HCT116 (cell line): ENCODE results near the gene ASB15. TPM values are rescaled to one million over a fixed set of nuclear protein-coding genes. Genes with fewer than 3 reads are reported as not detected.

Experiments used
- ATAC-seq: fragments of 200-7000 bp; cut with Tn5 transposase; 2 replicates; pipeline ENCODE4 v1.9.1; 2020; ENCODE audit warnings: mild to moderate bottlenecking, moderate library complexity
- BruUV-seq: library from RNA; stranded (reverse); fragments of 400-500 nt; replicated peaks from 2 replicates; lab custom pipeline; 2021; lab: Mats Ljungman, UMichigan
- CTCF ChIA-PET: fragments of 300-600 bp; sonication (Branson Sonifier 250); formaldehyde crosslinking; loops from one replicate; lab custom pipeline; 2021; ENCODE audit warnings: antibody characterized with exemption; lab: Charles Lee
- POLR2A ChIA-PET: fragments of 300-600, 350-600 bp; sonication (Branson Sonifier 250); formaldehyde crosslinking; loops from one replicate; lab custom pipeline; 2021; ENCODE audit warnings: antibody characterized with exemption; lab: Charles Lee
- RAD21 ChIA-PET, 2 experiments: fragments of 300-600 bp; sonication (Branson Sonifier 250); formaldehyde crosslinking; loops; one replicate each; lab custom pipeline; 2023; ENCODE audit warnings: low total read pairs in 2 of 2; ENCODE audit not compliant: uncharacterized antibody in 2 of 2, unreplicated experiment in 2 of 2, low non-redundant PET in 1 of 2; lab: Charles Lee
- DNase-seq: peaks from one replicate; pipeline ENCODE4 v3.0.0-alpha.2; 2010; ENCODE audit warnings: low read depth, low spot score
- H2AFZ ChIP-seq: fragments of 200-600 bp; shearing (Covaris generic), sonication (generic); 2 replicates; pipeline ENCODE4 v1.6.1; 2017; ENCODE audit warnings: low read depth, mixed run types, mixed read lengths, antibody characterized with exemption, low read length; ENCODE audit not compliant: poor library complexity, severe bottlenecking
- H3K27ac ChIP-seq: 2 replicates; pipeline ENCODE4 v1.5.1; 2012; ENCODE audit warnings: low read depth, low read length
- H3K27me3 ChIP-seq: fragments of 200-600 bp; sonication (generic); 2 replicates; pipeline ENCODE4 v1.6.1; 2016; ENCODE audit warnings: mixed run types, low read length, mixed read lengths; ENCODE audit not compliant: insufficient read depth
- H3K36me3 ChIP-seq, 2 experiments: fragments of 200-500 bp in 1 of 2; fragments of 200-600 bp in 1 of 2; sonication (Bioruptor generic) in 1 of 2; sonication (generic) in 1 of 2; 2 replicates each; pipeline versions ENCODE4 v1.5.1 to v1.6.1; 2014 to 2016; ENCODE audit warnings: low read length in 2 of 2, inconsistent platforms in 1 of 2, mixed read lengths in 1 of 2, mixed run types in 1 of 2; ENCODE audit not compliant: insufficient read depth in 2 of 2, control insufficient read depth in 1 of 2
- H3K4me1 ChIP-seq, 2 experiments: fragments of 200-600 bp in 1 of 2; sonication (generic) in 1 of 2; 2 replicates each; pipeline versions ENCODE4 v1.5.1 to v1.6.1; 2012 to 2017; ENCODE audit warnings: low read length in 2 of 2, inconsistent platforms in 1 of 2, mild to moderate bottlenecking in 1 of 2, mixed read lengths in 1 of 2, mixed run types in 1 of 2, moderate library complexity in 1 of 2; ENCODE audit not compliant: insufficient read depth in 2 of 2, control insufficient read depth in 1 of 2
- H3K4me2 ChIP-seq: fragments of 200-600 bp; sonication (generic); 2 replicates; pipeline ENCODE4 v1.6.1; 2017; ENCODE audit warnings: mixed run types, low read length, mixed read lengths
- H3K4me3 ChIP-seq, 2 experiments: fragments of 200-600 bp in 1 of 2; sonication (generic) in 1 of 2; replicated peaks in 1 of 2; 2 replicates each; pipeline ENCODE4 v1.5.1; 2011 to 2016; ENCODE audit warnings: low read length in 2 of 2, control low read depth in 1 of 2, low read depth in 1 of 2, mild to moderate bottlenecking in 1 of 2, mixed read lengths in 1 of 2, mixed run types in 1 of 2
- H3K79me2 ChIP-seq: fragments of 200-600 bp; sonication (generic); 2 replicates; pipeline ENCODE4 v1.6.1; 2017; ENCODE audit warnings: mild to moderate bottlenecking, mixed run types, low read length, moderate library complexity, mixed read lengths; ENCODE audit not compliant: insufficient read depth
- H3K9ac ChIP-seq: fragments of 200-600 bp; sonication (generic); 2 replicates; pipeline ENCODE4 v1.6.1; 2016; ENCODE audit warnings: low read length, mixed read lengths
- H3K9me2 ChIP-seq: fragments of 200-600 bp; sonication (generic), shearing (Covaris generic); 2 replicates; pipeline ENCODE4 v1.6.1; 2017; ENCODE audit warnings: mixed run types, mild to moderate bottlenecking, moderate library complexity; ENCODE audit not compliant: insufficient read depth
- H3K9me3 ChIP-seq, 2 experiments: fragments of 200-500 bp in 1 of 2; fragments of 200-600 bp in 1 of 2; sonication (Bioruptor generic) in 1 of 2; sonication (generic) in 1 of 2; 2 replicates each; pipeline ENCODE4 v1.6.1; 2014 to 2017; ENCODE audit warnings: low read length in 2 of 2, mixed read lengths in 2 of 2, inconsistent platforms in 1 of 2, low read depth in 1 of 2, mild to moderate bottlenecking in 1 of 2, mixed run types in 1 of 2, moderate library complexity in 1 of 2; ENCODE audit not compliant: control insufficient read depth in 1 of 2, insufficient read depth in 1 of 2
- H4K20me1 ChIP-seq: fragments of 200-600 bp; sonication (generic), shearing (Covaris generic); 2 replicates; pipeline ENCODE4 v1.6.1; 2017; ENCODE audit warnings: mixed run types, mild to moderate bottlenecking, moderate library complexity; ENCODE audit not compliant: insufficient read depth
- CBX3 ChIP-seq: IDR thresholded peaks from 2 replicates; pipeline ENCODE4 v1.6.1; 2012; ENCODE audit warnings: low read depth
- EGR1 ChIP-seq: IDR thresholded peaks from 2 replicates; pipeline ENCODE4 v1.6.1; 2012; ENCODE audit warnings: low read depth
- ELF1 ChIP-seq: IDR thresholded peaks from 2 replicates; pipeline ENCODE4 v1.6.1; 2012; ENCODE audit warnings: low read depth, borderline replicate concordance
- EZH2 ChIP-seq: fragments of 200-600 bp; sonication (generic); IDR thresholded peaks from 2 replicates; pipeline ENCODE4 v1.6.1; 2017; ENCODE audit warnings: antibody characterized with exemption, mixed run types
- RAD21 ChIP-seq: IDR thresholded peaks from 2 replicates; pipeline ENCODE4 v1.6.1; 2012; ENCODE audit warnings: low read depth, mild to moderate bottlenecking
- SRF ChIP-seq: IDR thresholded peaks from 2 replicates; pipeline ENCODE4 v1.6.1; 2012; ENCODE audit warnings: low read depth
- ZFX ChIP-seq: fragments of 450-650 bp; IDR thresholded peaks from 2 replicates; pipeline ENCODE4 v1.6.1; 2017
- ZNF274 ChIP-seq: fragments of 200-500 bp; sonication (Bioruptor generic); IDR thresholded peaks from 2 replicates; pipeline ENCODE4 v1.6.1; 2014; ENCODE audit warnings: mild to moderate bottlenecking, low read depth, low read length, inconsistent platforms
- intact Hi-C: fragments of 100-400 bp; cut with micrococcal nuclease; formaldehyde crosslinking; loops from 2 replicates; pipeline ENCODE4 v1.10.0; 2022
- total RNA-seq: library from RNA; stranded (reverse); gene quantifications from one replicate; pipeline ENCODE4 v1.2.1, GENCODE V29; 2021; ENCODE audit not compliant: unreplicated experiment
- TF ChIP-seq, protein P1 (sequence below): IDR thresholded peaks from 2 replicates; pipeline ENCODE4 v1.6.1; 2012
- TF ChIP-seq, protein P2 (sequence below), 3 experiments: fragments of 200-600 bp in 1 of 3; sonication (generic) in 1 of 3; IDR thresholded peaks in 2 of 3; conservative IDR thresholded peaks in 1 of 3; 2 replicates each; pipeline ENCODE4 v1.5.1; 2012 to 2017; ENCODE audit warnings: low read depth in 2 of 3, low read length in 2 of 3, antibody characterized with exemption in 1 of 3, borderline replicate concordance in 1 of 3, control low read depth in 1 of 3, mild to moderate bottlenecking in 1 of 3, mixed read lengths in 1 of 3, mixed run types in 1 of 3, moderate library complexity in 1 of 3; ENCODE audit not compliant: insufficient read depth in 1 of 3

Gene ASB15
- total RNA-seq, 1 experiment from 2014 or later = not detected

DNA sequence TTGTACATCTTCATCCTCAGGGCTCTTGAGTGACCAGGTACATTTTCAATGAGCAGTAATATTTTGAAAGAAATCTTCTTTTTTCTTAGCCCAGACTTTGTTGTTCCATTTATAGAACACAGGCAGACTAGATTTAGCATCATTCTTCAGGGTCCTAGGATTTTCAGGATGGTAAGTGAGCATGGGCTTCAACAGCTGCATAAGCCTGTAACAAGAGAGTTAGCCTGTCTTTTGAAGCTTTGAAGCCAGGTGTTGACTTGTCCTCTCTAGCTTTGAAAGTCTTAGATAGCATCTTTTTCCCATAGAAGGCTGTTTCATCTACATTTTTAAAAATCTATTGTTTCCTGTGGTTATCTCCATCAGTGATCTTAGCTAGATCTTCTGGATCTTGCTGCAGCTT is 39.5 kb upstream of the ASB15 start:
- H4K20me1 ChIP-seq = no peaks in the 10 kb centered on the region
- H3K27me3 ChIP-seq = no peaks in the 10 kb centered on the region
- H3K9me2 ChIP-seq = no peaks in the 10 kb centered on the region
- H3K4me3 ChIP-seq = no peak overlapping the region
- no peak overlapping the region for H3K27ac ChIP-seq
- H3K9me3 ChIP-seq = no peaks in the 10 kb centered on the region
- no peak overlapping the region for H3K4me2 ChIP-seq
- no peak for ATAC-seq
- ChIA-PET POLR2A (no interaction called here), RAD21 (no interaction called here)
- H3K36me3 ChIP-seq = no peaks in the 10 kb centered on the region
- TF ChIP-seq, protein P1, sequence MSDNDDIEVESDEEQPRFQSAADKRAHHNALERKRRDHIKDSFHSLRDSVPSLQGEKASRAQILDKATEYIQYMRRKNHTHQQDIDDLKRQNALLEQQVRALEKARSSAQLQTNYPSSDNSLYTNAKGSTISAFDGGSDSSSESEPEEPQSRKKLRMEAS = no peak
- TF ChIP-seq EGR1 (no peak), ZNF274 (no peak), RAD21 (no peak), SRF (no peak), ELF1 (no peak), ZFX (no peak), CBX3 (no peak), EZH2 (no peak)
- TF ChIP-seq, protein P2, sequence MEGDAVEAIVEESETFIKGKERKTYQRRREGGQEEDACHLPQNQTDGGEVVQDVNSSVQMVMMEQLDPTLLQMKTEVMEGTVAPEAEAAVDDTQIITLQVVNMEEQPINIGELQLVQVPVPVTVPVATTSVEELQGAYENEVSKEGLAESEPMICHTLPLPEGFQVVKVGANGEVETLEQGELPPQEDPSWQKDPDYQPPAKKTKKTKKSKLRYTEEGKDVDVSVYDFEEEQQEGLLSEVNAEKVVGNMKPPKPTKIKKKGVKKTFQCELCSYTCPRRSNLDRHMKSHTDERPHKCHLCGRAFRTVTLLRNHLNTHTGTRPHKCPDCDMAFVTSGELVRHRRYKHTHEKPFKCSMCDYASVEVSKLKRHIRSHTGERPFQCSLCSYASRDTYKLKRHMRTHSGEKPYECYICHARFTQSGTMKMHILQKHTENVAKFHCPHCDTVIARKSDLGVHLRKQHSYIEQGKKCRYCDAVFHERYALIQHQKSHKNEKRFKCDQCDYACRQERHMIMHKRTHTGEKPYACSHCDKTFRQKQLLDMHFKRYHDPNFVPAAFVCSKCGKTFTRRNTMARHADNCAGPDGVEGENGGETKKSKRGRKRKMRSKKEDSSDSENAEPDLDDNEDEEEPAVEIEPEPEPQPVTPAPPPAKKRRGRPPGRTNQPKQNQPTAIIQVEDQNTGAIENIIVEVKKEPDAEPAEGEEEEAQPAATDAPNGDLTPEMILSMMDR (IDR thresholded peaks at IDR 0.05 in 2 of 3, conservative IDR thresholded peaks at IDR 0.05 in 1 of 3; ENCODE audit: borderline replicate concordance in 1 of 3, insufficient read depth in 1 of 3, low read depth in 2 of 3, low read length in 2 of 3) = no peak
- TF ChIP-seq, all 23 proteins: peak for 0
- DNase-seq = no peak
- Histone ChIP-seq H3K9ac (no peak overlapping the region), H2AFZ (no peak overlapping the region), H3K79me2 (peaks cover 3% of the 10 kb centered on the region), H3K4me1 (peaks cover 0 to 5% of the 10 kb centered on the region in 2 experiments; a peak in 1 of 4 replicates)
- BruUV-seq = no TSS peak
- intact Hi-C loops = no loop called here
- CTCF ChIA-PET = no interaction called here
